ENCODE data around the gene C16orf78.

The C16orf78 gene

GRCh38 chr16:49437344-49437743 lies 63.7 kb downstream of the C16orf78 start:
- DNase-seq: no peak

- DNase-seq: no peak
Observed at GRCh38 chr16:49439050-49439449, 65.4 kb downstream of the C16orf78 start.

GRCh38 chr16:49439676-49440075 lies 66.1 kb downstream of the C16orf78 start:
- DNase-seq: no peak

- DNase-seq: no peak
Observed at GRCh38 chr16:49440156-49441065, 66.8 kb downstream of the C16orf78 start.

- peak; percentile 51 for DNase-seq
Observed at GRCh38 chr16:49441366-49441780, 67.8 kb downstream of the C16orf78 start.

- DNase-seq: no peak
Observed at GRCh38 chr16:49442805-49443204, 69.2 kb downstream of the C16orf78 start.

- no peak for DNase-seq
Observed at GRCh38 chr16:49443576-49443975, 70.0 kb downstream of the C16orf78 start.

GRCh38 chr16:49446805-49447204 lies 73.2 kb downstream of the C16orf78 start:
- DNase-seq: no peak
